Transverse colon (tissue), 3 donors: Measurements from ENCODE around the gene ILDR1.

Experiments used
- EP300 ChIP-seq: sonication (generic); formaldehyde crosslinking; IDR thresholded peaks from one replicate; pipeline ENCODE4 v1.6.1; 2017; ENCODE audit warnings: antibody characterized with exemption, low read depth
- POLR2A ChIP-seq: fragments of 450-650 bp; IDR thresholded peaks from one replicate; pipeline ENCODE4 v1.6.1; 2016; ENCODE audit warnings: antibody characterized with exemption, mild to moderate bottlenecking, moderate library complexity
- TF ChIP-seq, protein P1 (sequence below), 5 experiments: fragments of 200-600 bp in 3 of 5; fragments of 450-650 bp in 2 of 5; sonication (generic) in 3 of 5; IDR thresholded peaks; 1 replicate in 2 of 5; 2 replicates in 3 of 5; pipeline ENCODE4 v1.5.1; 2016 to 2017; ENCODE audit warnings: antibody characterized with exemption in 5 of 5, inconsistent platforms in 3 of 5, mild to moderate bottlenecking in 2 of 5, moderate library complexity in 1 of 5

DNA sequence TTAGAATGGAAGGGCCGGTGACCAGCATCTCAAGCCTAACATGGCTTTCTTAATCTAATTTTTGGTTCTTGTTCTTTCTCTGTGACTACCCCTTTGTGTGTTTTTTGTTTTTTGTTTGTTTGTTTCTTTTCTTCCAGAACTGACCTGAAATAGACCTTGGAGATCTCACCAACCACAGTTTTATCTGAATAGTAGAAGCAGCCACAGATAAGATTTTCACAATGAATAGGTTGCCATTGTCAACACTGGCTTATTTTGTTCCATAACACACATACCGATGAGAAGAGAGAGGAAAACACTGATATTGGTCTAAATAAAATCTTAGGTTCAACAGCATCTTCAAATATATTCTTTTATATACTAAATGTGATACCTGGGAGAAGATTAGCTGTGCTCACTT, 11.5 kb downstream of the ILDR1 start:
- TF ChIP-seq, protein P1, sequence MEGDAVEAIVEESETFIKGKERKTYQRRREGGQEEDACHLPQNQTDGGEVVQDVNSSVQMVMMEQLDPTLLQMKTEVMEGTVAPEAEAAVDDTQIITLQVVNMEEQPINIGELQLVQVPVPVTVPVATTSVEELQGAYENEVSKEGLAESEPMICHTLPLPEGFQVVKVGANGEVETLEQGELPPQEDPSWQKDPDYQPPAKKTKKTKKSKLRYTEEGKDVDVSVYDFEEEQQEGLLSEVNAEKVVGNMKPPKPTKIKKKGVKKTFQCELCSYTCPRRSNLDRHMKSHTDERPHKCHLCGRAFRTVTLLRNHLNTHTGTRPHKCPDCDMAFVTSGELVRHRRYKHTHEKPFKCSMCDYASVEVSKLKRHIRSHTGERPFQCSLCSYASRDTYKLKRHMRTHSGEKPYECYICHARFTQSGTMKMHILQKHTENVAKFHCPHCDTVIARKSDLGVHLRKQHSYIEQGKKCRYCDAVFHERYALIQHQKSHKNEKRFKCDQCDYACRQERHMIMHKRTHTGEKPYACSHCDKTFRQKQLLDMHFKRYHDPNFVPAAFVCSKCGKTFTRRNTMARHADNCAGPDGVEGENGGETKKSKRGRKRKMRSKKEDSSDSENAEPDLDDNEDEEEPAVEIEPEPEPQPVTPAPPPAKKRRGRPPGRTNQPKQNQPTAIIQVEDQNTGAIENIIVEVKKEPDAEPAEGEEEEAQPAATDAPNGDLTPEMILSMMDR (IDR thresholded peaks at IDR 0.05), result no peak
- TF ChIP-seq POLR2A, result no peak
- no peak for TF ChIP-seq EP300
